Measurements from ENCODE around the gene TCF7L1. TPM values are rescaled to one million over a fixed set of nuclear protein-coding genes. Genes with fewer than 3 reads are reported as not detected.

The TCF7L1 gene
- total and polyA plus RNA-seq, 9 of the 15 experiments (the other 6 are each of a cell fraction or from before 2014, with no cell fraction given) = 0.03 to 0.11 (median 0.07) TPM; not detected in 5

DNA sequence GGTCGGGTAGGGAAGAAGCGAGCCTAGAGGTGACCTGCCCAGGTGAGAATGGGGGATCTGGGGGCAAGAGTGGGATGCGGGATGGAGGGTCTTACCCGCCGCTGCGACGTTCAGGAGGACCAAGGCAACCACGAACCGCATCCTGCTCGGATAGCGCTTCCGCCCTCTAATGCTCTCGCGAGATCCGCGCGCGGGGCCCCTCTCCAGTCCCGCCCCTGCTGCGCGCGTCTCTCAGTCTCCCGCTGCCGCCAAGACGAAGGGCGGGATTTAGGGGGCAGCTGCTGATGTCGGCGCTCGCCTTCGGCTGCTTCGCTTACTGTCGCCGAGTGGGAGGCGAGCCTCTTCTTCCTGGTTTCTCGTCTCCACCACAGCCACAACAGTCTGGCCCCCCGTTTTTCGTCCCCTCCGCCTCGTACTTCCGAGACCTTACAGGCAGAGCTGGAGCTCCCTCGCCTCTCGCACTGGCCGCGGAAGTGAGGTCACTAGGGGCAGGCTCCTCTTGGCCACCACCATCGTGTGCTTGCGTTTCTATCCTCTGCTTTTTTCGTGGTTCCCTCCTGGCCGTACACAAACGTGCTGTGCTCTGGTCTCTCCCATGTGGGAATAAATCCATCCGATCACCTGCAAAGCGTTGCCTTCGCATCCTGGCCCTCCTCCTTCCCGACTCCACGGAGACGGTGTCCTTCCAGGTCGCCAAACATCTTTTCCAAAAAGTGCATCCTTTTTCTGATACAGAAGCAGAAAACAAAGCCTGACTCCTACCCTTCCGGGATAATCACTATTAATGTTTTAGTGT is 194.8 kb downstream of the TCF7L1 start, which contains the start of gene TGOLN2 (continued):
- TF ChIP-seq, protein P1, sequence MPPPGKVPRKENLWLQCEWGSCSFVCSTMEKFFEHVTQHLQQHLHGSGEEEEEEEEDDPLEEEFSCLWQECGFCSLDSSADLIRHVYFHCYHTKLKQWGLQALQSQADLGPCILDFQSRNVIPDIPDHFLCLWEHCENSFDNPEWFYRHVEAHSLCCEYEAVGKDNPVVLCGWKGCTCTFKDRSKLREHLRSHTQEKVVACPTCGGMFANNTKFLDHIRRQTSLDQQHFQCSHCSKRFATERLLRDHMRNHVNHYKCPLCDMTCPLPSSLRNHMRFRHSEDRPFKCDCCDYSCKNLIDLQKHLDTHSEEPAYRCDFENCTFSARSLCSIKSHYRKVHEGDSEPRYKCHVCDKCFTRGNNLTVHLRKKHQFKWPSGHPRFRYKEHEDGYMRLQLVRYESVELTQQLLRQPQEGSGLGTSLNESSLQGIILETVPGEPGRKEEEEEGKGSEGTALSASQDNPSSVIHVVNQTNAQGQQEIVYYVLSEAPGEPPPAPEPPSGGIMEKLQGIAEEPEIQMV (tag; conservative IDR thresholded peaks at IDR 0.05; ENCODE audit: low read depth) = no peak
- TF ChIP-seq ILK (tag; IDR thresholded peaks at IDR 0.05; ENCODE audit: borderline replicate concordance, low read depth) (no peak), ZNF23 (CRISPR knock-in tag; IDR thresholded peaks at IDR 0.05) (no peak), U2AF2 (optimal IDR thresholded peaks at IDR 0.05; ENCODE audit: low read depth, low read length) (no peak), RNF2 (IDR thresholded peaks at IDR 0.05) (no peak), WHSC1 (IDR thresholded peaks at IDR 0.05; ENCODE audit: low read length) (no peak), ZFP30 (CRISPR knock-in tag; IDR thresholded peaks at IDR 0.05; ENCODE audit: borderline replicate concordance) (no peak), GABPA (tag; conservative IDR thresholded peaks at IDR 0.05; ENCODE audit: low read depth) (peak; percentile 89), RB1 (IDR thresholded peaks at IDR 0.05; ENCODE audit: low read depth) (peak; percentile 93)
- TF ChIP-seq, protein P2, sequence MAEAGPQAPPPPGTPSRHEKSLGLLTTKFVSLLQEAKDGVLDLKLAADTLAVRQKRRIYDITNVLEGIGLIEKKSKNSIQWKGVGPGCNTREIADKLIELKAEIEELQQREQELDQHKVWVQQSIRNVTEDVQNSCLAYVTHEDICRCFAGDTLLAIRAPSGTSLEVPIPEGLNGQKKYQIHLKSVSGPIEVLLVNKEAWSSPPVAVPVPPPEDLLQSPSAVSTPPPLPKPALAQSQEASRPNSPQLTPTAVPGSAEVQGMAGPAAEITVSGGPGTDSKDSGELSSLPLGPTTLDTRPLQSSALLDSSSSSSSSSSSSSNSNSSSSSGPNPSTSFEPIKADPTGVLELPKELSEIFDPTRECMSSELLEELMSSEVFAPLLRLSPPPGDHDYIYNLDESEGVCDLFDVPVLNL (CRISPR knock-in tag; IDR thresholded peaks at IDR 0.05; ENCODE audit: low read depth) = 0 out of 2 replicates have a peak, but pooled peaks have one; percentile 70
- TF ChIP-seq, protein P3, sequence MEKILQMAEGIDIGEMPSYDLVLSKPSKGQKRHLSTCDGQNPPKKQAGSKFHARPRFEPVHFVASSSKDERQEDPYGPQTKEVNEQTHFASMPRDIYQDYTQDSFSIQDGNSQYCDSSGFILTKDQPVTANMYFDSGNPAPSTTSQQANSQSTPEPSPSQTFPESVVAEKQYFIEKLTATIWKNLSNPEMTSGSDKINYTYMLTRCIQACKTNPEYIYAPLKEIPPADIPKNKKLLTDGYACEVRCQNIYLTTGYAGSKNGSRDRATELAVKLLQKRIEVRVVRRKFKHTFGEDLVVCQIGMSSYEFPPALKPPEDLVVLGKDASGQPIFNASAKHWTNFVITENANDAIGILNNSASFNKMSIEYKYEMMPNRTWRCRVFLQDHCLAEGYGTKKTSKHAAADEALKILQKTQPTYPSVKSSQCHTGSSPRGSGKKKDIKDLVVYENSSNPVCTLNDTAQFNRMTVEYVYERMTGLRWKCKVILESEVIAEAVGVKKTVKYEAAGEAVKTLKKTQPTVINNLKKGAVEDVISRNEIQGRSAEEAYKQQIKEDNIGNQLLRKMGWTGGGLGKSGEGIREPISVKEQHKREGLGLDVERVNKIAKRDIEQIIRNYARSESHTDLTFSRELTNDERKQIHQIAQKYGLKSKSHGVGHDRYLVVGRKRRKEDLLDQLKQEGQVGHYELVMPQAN (IDR thresholded peaks at IDR 0.05; ENCODE audit: borderline replicate concordance) = peak; percentile 49; the same call in 1 of the 2 replicates
- TF ChIP-seq, protein P4, sequence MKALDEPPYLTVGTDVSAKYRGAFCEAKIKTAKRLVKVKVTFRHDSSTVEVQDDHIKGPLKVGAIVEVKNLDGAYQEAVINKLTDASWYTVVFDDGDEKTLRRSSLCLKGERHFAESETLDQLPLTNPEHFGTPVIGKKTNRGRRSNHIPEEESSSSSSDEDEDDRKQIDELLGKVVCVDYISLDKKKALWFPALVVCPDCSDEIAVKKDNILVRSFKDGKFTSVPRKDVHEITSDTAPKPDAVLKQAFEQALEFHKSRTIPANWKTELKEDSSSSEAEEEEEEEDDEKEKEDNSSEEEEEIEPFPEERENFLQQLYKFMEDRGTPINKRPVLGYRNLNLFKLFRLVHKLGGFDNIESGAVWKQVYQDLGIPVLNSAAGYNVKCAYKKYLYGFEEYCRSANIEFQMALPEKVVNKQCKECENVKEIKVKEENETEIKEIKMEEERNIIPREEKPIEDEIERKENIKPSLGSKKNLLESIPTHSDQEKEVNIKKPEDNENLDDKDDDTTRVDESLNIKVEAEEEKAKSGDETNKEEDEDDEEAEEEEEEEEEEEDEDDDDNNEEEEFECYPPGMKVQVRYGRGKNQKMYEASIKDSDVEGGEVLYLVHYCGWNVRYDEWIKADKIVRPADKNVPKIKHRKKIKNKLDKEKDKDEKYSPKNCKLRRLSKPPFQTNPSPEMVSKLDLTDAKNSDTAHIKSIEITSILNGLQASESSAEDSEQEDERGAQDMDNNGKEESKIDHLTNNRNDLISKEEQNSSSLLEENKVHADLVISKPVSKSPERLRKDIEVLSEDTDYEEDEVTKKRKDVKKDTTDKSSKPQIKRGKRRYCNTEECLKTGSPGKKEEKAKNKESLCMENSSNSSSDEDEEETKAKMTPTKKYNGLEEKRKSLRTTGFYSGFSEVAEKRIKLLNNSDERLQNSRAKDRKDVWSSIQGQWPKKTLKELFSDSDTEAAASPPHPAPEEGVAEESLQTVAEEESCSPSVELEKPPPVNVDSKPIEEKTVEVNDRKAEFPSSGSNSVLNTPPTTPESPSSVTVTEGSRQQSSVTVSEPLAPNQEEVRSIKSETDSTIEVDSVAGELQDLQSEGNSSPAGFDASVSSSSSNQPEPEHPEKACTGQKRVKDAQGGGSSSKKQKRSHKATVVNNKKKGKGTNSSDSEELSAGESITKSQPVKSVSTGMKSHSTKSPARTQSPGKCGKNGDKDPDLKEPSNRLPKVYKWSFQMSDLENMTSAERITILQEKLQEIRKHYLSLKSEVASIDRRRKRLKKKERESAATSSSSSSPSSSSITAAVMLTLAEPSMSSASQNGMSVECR (CRISPR knock-in tag; IDR thresholded peaks at IDR 0.05) = peak; percentile 63

Measured in K562 (cell line).